ENCODE measurements around the gene TMEM178A.

DNA sequence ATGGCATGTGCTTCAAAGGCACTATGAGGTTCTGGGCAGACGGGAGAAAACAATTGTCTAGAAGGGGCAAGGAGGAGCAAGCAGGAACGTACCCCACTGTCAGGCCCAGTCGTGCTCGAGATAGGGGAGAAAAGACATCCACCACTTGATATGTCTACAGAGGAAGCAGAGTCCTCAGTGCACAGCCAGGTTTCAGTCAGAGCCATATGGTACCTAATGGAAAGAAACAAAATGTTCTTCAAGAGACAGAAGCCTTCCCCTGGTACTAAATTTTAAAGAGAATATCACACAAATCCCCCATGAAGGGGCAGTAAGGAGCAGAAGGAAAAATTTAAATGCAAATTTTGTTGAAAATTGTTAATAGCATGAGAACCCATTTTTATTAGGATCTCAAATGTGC is 91.4 kb downstream of the TMEM178A start:
- TF ChIP-seq, protein P1, sequence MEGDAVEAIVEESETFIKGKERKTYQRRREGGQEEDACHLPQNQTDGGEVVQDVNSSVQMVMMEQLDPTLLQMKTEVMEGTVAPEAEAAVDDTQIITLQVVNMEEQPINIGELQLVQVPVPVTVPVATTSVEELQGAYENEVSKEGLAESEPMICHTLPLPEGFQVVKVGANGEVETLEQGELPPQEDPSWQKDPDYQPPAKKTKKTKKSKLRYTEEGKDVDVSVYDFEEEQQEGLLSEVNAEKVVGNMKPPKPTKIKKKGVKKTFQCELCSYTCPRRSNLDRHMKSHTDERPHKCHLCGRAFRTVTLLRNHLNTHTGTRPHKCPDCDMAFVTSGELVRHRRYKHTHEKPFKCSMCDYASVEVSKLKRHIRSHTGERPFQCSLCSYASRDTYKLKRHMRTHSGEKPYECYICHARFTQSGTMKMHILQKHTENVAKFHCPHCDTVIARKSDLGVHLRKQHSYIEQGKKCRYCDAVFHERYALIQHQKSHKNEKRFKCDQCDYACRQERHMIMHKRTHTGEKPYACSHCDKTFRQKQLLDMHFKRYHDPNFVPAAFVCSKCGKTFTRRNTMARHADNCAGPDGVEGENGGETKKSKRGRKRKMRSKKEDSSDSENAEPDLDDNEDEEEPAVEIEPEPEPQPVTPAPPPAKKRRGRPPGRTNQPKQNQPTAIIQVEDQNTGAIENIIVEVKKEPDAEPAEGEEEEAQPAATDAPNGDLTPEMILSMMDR (IDR thresholded peaks at IDR 0.05): no peak
- TF ChIP-seq PHF8 (IDR thresholded peaks at IDR 0.05; ENCODE audit: borderline replicate concordance, low read depth) (no peak), TP53 (CRISPR knock-in tag; IDR thresholded peaks at IDR 0.05) (no peak), CHD2 (IDR thresholded peaks at IDR 0.05; ENCODE audit: low read length, partially characterized antibody) (no peak), POLR2A (IDR thresholded peaks at IDR 0.05; ENCODE audit: low read length) (no peak), MAZ (IDR thresholded peaks at IDR 0.05; ENCODE audit: borderline replicate concordance, low read depth, low read length) (no peak), EHMT2 (IDR thresholded peaks at IDR 0.05; ENCODE audit: low read depth) (no peak), RAD21 (conservative IDR thresholded peaks at IDR 0.05 in 1 of 2, IDR thresholded peaks at IDR 0.05 in 1 of 2) (no peak), ZSCAN20 (CRISPR knock-in tag; IDR thresholded peaks at IDR 0.05) (no peak), FOSL2 (IDR thresholded peaks at IDR 0.05) (no peak), FOSL2 (CRISPR knock-in tag; IDR thresholded peaks at IDR 0.05) (no peak), SMC3 (IDR thresholded peaks at IDR 0.05) (no peak), KDM1A (IDR thresholded peaks at IDR 0.05; ENCODE audit: low read depth) (no peak), MYC (IDR thresholded peaks at IDR 0.05; ENCODE audit: borderline replicate concordance, low read length) (no peak)
- TF ChIP-seq, protein P2, sequence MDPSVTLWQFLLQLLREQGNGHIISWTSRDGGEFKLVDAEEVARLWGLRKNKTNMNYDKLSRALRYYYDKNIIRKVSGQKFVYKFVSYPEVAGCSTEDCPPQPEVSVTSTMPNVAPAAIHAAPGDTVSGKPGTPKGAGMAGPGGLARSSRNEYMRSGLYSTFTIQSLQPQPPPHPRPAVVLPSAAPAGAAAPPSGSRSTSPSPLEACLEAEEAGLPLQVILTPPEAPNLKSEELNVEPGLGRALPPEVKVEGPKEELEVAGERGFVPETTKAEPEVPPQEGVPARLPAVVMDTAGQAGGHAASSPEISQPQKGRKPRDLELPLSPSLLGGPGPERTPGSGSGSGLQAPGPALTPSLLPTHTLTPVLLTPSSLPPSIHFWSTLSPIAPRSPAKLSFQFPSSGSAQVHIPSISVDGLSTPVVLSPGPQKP (IDR thresholded peaks at IDR 0.05; ENCODE audit: low read depth, low read length): no peak
